Lung (tissue), 16 donors: ENCODE measurements around the gene ZNF440. TPM values are rescaled to one million over a fixed set of nuclear protein-coding genes. Genes with fewer than 3 reads are reported as not detected.
A peak's percentile ranks its signal among the peaks of the same experiment; 100 is the strongest.

Experiments used
- ATAC-seq: fragments of 200-7000 bp; cut with Tn5 transposase; one replicate; pipeline ENCODE4 v1.9.1; 2020; ENCODE audit warnings: moderate number of reproducible peaks; ENCODE audit not compliant: insufficient read depth, low FRiP score
- DNase-seq, 3 donors: peaks; one replicate each; pipeline ENCODE4 v3.0.0-alpha.2; 2013 to 2017
- H3K27ac ChIP-seq, 2 donors: one replicate each; pipeline ENCODE4 v1.5.1; 2013; ENCODE audit warnings: mild to moderate bottlenecking in 2 of 2, moderate library complexity in 2 of 2, control low read depth in 1 of 2, inconsistent platforms in 1 of 2, low read depth in 1 of 2, low read length in 1 of 2
- H3K27me3 ChIP-seq, 3 donors: one replicate each; pipeline ENCODE4 v1.5.1; 2013; ENCODE audit warnings: low read length in 2 of 3; ENCODE audit not compliant: control insufficient read depth in 3 of 3, insufficient read depth in 3 of 3
- H3K36me3 ChIP-seq, 4 donors: one replicate each; pipeline ENCODE4 v1.5.1; 2013; ENCODE audit warnings: low read length in 4 of 4, mild to moderate bottlenecking in 1 of 4, moderate library complexity in 1 of 4; ENCODE audit not compliant: control insufficient read depth in 4 of 4, insufficient read depth in 4 of 4
- H3K4me1 ChIP-seq, 5 donors: one replicate each; pipeline ENCODE4 v1.5.1; 2013; ENCODE audit warnings: low read length in 5 of 5, mild to moderate bottlenecking in 2 of 5, moderate library complexity in 1 of 5; ENCODE audit not compliant: control insufficient read depth in 5 of 5, insufficient read depth in 5 of 5
- H3K4me3 ChIP-seq: one replicate; pipeline ENCODE4 v1.5.1; 2013; ENCODE audit warnings: mild to moderate bottlenecking, control low read depth, moderate library complexity
- H3K9ac ChIP-seq, 2 donors: one replicate each; pipeline ENCODE4 v1.5.1; 2013; ENCODE audit warnings: low read length in 2 of 2, control low read depth in 1 of 2; ENCODE audit not compliant: insufficient read depth in 1 of 2
- H3K9me3 ChIP-seq, 4 donors: one replicate each; pipeline ENCODE4 v1.5.1; 2013; ENCODE audit warnings: low read length in 3 of 4, mild to moderate bottlenecking in 1 of 4, moderate library complexity in 1 of 4; ENCODE audit not compliant: control insufficient read depth in 4 of 4, insufficient read depth in 3 of 4
- WGBS, 2 donors: extraction: QIAGEN DNeasy Blood & Tissue Kit; methylation state at CpG; one replicate each; pipeline ENCODE4 v1.1.7; 2013; 5-methylcytosine and 5-hydroxymethylcytosine counted together
- long read RNA-seq, 5 donors: transcript quantifications; one replicate each; lab custom pipeline, GENCODE V29; 2026
- polyA plus RNA-seq, 2 donors: library from polyadenylated mRNA; stranded (reverse); fragments of 200-250 nt; gene quantifications; one replicate each; pipeline ENCODE4 v1.2.1, GENCODE V29; 2013
- total RNA-seq, 2 donors: library from RNA; depleted of rRNA in 1 of 2; stranded (reverse); fragments of >200 nt in 1 of 2; gene quantifications; one replicate each; pipeline ENCODE4 v1.2.1, GENCODE V29; 2014 to 2021
- TF ChIP-seq, protein P1 (sequence below): IDR thresholded peaks from 2 replicates; pipeline ENCODE4 v1.5.1; 2012; ENCODE audit warnings: mild to moderate bottlenecking; ENCODE audit errors: control extremely low read depth, extremely low read depth
- donor health status: control.
- donor health status: control.
- donor health status: Bipolar disorder and iron deficiency.
- donor health status: healthy.
- donor health status: DM: yes; HTN: yes; CAD: no.

The ZNF440 gene
- total RNA-seq (10 to 100 TPM; 25.7 to 42.0 TPM), polyA plus RNA-seq (1 to 10 TPM; 5.2 to 9.3 TPM)
- long read RNA-seq, donor 1, full-length matches to known transcripts, result 6 of 6 reads
- long read RNA-seq, donor 1, partial matches to known transcripts, result 0 of 6 reads
- long read RNA-seq, donor 1, other reads (novel, unspliced or antisense), result 0 of 6 reads
- long read RNA-seq, donor 2, full-length matches to known transcripts, result 2 of 2 reads
- long read RNA-seq, donor 2, partial matches to known transcripts, result 0 of 2 reads
- long read RNA-seq, donor 2, other reads (novel, unspliced or antisense), result 0 of 2 reads
- long read RNA-seq, donor 3, full-length matches to known transcripts, result 3 of 3 reads
- long read RNA-seq, donor 3, partial matches to known transcripts, result 0 of 3 reads
- long read RNA-seq, donor 3, other reads (novel, unspliced or antisense), result 0 of 3 reads
- long read RNA-seq, donor 4, result 0 reads
- long read RNA-seq, donor 5, full-length matches to known transcripts, result 3 of 3 reads
- long read RNA-seq, donor 5, partial matches to known transcripts, result 0 of 3 reads
- long read RNA-seq, donor 5, other reads (novel, unspliced or antisense), result 0 of 3 reads

GRCh38 chr19:11814029-11814699, at the start of gene ZNF440:
ZNF440 (plus strand) TSS chr19:11814273; CDS start chr19:11814448, 175 bp downstream.
- peak; percentile 96 to 97 (median 97) for DNase-seq
- Histone ChIP-seq H3K9me3 (peaks cover 0 to 2% (median 0%) of the 10 kb centered on the region in 4 donors), H3K4me3 (peak within 1 kb of the TSS; percentile 79), H3K27me3 (no peaks in the 10 kb centered on the region), H3K36me3 (peaks cover 0 to 7% (median 2%) of the 10 kb centered on the region in 4 donors), H3K9ac (peak within 1 kb of the TSS; percentile 40 to 88), H3K27ac (peak within 1 kb of the TSS; percentile 89 to 94), H3K4me1 (peaks cover 0 to 6% (median 2%) of the 10 kb centered on the region in 5 donors)
- TF ChIP-seq, protein P1, sequence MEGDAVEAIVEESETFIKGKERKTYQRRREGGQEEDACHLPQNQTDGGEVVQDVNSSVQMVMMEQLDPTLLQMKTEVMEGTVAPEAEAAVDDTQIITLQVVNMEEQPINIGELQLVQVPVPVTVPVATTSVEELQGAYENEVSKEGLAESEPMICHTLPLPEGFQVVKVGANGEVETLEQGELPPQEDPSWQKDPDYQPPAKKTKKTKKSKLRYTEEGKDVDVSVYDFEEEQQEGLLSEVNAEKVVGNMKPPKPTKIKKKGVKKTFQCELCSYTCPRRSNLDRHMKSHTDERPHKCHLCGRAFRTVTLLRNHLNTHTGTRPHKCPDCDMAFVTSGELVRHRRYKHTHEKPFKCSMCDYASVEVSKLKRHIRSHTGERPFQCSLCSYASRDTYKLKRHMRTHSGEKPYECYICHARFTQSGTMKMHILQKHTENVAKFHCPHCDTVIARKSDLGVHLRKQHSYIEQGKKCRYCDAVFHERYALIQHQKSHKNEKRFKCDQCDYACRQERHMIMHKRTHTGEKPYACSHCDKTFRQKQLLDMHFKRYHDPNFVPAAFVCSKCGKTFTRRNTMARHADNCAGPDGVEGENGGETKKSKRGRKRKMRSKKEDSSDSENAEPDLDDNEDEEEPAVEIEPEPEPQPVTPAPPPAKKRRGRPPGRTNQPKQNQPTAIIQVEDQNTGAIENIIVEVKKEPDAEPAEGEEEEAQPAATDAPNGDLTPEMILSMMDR, result no peak
- WGBS, 2 donors, result 0% methylated on average over 55 of the region's 55 CpGs
- peak; percentile 100 for ATAC-seq

DNA sequence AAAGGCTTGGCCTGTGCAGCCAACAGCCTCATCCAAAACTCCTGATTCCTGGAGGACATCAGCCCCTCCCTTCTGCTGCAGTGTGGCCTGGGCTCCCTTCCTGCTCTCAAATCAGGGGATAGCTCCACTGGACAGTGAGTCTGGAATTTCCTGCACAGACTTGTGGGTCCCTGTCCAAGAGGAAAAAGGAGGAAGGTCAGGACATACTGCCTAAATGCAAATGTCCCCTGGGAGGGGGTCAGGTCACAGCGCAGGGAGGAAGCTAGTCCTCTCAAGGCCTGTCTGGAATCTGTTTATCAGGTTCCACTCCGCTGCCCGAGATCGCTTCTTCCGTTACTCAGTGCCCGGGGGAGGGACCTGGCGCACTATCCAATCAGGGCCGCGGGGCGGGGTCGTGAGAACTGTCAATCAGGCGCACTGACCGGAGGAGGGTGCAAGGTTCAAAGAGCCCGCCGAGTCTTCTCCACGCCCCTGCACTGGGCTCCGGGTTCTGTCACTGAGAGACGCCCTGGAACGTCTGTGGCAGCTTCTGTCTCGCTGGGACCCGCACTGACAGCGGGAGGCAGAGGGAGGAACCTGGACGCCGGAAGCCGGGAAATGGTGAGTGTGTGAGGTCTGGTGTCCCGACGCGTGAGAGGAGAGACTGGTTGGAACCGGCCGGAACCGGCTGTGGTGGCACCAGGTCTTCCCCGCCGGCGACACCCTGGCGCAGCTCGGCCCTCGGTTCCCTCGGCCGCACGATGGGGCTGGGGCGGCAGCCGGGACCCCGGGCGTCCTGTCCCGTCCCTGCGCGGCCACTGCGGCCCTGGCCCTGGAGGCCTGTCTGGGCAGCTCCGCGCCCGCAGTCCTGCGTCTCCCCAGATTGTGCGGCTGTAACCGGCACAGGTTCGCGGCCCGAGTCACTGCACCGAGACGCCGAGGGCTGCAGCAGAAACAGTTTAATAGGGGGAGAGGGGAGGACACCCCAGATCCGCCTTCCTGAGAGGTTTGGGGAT, 47.2 kb upstream of the ZNF440 start, which contains the start of gene ZNF441:
TSS of gene ZNF441 (plus strand) at position 404 of the 995 bp plus-strand sequence. CDS start at position 598, 194 bp downstream.
- Histone ChIP-seq H3K27ac (peak within 1 kb of the TSS; percentile 93 to 95), H3K9me3 (peaks cover 0 to 9% (median 3%) of the 10 kb centered on the region in 4 donors), H3K9ac (peak within 1 kb of the TSS; percentile 84 to 90), H3K4me1 (peaks cover 0 to 14% (median 5%) of the 10 kb centered on the region in 5 donors), H3K27me3 (no peaks in the 10 kb centered on the region), H3K4me3 (peak within 1 kb of the TSS; percentile 78), H3K36me3 (peaks cover 0 to 4% (median 0%) of the 10 kb centered on the region in 4 donors)
- 0% methylated on average over 41 to 61 of the region's 61 CpGs for WGBS, 2 donors
- ATAC-seq (peak; percentile 97), DNase-seq (peak; percentile 97 to 98 (median 98))
- TF ChIP-seq, protein P1, result no peak

DNA sequence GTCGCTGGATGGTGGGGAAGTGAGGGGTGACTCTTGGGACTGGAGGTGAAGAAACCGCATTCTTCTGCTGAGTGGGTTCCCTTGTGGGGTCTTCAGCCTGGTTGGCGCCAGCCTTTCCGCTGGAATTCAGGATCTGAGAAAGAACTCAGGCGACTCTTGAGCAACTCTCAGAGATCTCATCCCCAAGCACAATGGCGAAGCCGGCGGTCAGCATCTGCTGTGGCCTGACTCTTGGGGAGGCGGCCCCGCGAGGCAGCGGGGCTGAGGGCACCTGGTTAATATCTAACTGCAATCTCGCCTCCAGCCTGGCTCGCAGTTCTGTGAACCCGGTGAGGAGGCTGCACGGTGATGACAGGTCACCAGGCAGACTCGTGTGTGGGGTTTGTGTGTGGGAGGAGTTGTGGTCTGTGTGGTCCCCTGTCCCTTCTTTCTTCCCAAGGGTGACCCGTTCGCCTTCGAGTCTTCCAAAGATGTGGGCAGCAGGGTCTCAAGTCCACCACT, 46.4 kb upstream of the ZNF440 start:
- Histone ChIP-seq H3K27me3 (no peaks in the 10 kb centered on the region), H3K9me3 (peaks cover 0 to 9% (median 7%) of the 10 kb centered on the region in 4 donors), H3K27ac (peak overlapping the region; percentile 93 to 95), H3K9ac (peak overlapping the region; percentile 69 to 90), H3K4me3 (peak overlapping the region; percentile 78), H3K4me1 (peaks cover 0 to 14% (median 5%) of the 10 kb centered on the region in 5 donors), H3K36me3 (peaks cover 0 to 4% (median 0%) of the 10 kb centered on the region in 4 donors)
- ATAC-seq (no peak), DNase-seq (peak; percentile 55 to 60 (median 59))
- TF ChIP-seq, protein P1, result no peak
- WGBS, 2 donors, result 2 to 3% methylated on average over 20 of the region's 20 CpGs
